SH-SY5Y (cell line): ENCODE results near the gene DOCK10.

Experiments
- GATA2 ChIP-seq: IDR thresholded peaks from 2 replicates; pipeline ENCODE4 v1.6.1; 2011; ENCODE audit warnings: mild to moderate bottlenecking, low read depth, low read length
- GATA3 ChIP-seq: IDR thresholded peaks from 2 replicates; pipeline ENCODE4 v1.6.1; 2011; ENCODE audit warnings: low read depth, mild to moderate bottlenecking, low read length, moderate library complexity

- no peak for TF ChIP-seq GATA3
- TF ChIP-seq GATA2, result no peak
Measured at GRCh38 chr2:224930990-224931389, 111.3 kb downstream of the DOCK10 start.
